GM21529 (cell line): ENCODE results near the gene TTC28.
"Not testable (repeated sequence)": the region's sequence is repeated elsewhere in the genome, so short reads cannot be mapped to it uniquely, and the experiment has no call there.

Source experiments
- ATAC-seq: cut with Tn5 transposase; IDR thresholded peaks from one replicate; pipeline ENCODE4 v1.9.1; 2021; ENCODE audit not compliant: unreplicated experiment

TTC28 gene

DNA sequence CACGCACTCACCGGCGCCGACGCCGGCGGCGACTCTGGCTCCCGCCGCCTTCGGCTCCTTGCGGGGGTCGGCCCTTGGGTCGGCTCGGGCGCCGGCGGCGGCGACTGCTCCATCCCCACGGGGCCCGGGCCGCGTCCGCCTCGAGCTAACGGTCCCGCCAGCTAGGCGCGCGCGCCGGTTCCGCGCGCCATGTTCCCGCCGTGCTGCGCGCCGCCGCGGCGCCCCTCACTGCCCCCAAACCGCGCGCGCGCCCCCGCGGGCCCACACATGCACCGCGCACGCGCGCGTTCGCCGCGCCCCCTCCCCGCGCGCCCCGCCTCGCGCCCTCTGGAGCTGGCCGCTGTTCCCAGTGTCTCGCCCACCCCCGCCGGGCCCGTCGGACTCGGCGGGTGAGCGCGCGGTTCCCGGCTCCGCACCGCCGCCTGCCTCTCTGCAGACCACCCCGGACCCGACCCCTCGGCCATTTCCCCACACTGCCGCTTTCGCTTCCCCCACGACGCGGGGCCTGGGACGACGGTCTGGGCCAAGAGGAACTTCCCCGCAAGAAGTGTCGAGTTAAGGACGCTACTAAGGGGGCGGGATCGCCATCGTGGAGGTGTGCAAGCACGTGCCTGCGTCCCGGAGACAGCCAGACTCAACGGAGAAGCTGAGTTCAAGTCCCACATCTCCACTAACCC, at the start of gene TTC28:
TSS of gene TTC28 (minus strand) at position 230 of the 677 bp plus-strand sequence. CDS start at position 113, 117 bp downstream.
- ATAC-seq, result not testable (repeated sequence)

DNA sequence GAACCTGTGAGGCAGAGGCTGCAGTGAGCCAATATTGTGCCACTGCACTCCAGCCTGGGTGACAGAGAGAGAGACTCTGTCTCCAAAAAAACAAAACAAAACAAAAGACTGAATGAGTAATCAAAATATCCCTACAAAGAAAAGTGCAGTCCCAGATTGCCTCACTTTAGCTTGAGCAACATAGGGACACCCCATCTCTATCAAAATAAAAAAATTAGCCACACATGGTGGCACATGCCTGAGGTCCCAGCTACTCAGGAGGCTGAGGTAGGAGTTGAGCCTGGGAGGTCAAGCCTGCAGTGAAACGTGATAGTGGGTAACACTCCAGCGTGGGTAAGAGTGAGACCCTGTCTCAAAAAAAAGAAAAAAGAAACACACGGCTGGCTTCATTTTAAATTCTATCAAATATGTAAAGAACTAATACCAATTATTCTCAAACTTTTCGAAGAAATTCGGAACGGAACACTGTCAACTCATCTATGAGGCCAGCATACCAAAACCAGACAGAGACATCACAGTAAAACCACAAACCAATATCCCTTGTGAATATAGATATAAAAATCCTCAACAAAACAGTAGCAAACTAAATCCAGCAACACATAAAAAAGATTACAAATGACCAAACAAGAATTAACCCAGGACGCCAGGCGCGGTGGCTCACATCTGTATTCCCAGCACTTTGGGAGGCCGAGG, 49.1 kb upstream of the TTC28 start:
- ATAC-seq, result no peak

DNA sequence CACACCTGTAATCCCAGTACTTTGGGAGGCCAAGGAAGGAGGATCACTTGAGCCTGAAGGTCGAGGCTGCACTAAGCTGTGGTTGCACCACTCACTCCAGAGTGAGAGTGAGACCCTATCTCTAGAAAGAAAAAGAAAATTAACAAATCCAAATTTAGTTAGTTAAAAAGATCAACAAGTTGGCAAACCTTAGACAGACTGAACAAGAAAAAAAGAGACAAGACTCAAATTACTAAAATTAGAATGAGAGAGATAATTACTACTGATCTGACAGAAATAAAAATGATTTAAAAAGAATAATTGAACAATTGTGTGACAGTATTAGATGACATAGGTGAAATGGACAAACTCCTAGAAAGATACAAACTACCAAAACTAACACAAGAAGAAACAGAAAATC, 48.4 kb upstream of the TTC28 start:
- no peak for ATAC-seq

DNA sequence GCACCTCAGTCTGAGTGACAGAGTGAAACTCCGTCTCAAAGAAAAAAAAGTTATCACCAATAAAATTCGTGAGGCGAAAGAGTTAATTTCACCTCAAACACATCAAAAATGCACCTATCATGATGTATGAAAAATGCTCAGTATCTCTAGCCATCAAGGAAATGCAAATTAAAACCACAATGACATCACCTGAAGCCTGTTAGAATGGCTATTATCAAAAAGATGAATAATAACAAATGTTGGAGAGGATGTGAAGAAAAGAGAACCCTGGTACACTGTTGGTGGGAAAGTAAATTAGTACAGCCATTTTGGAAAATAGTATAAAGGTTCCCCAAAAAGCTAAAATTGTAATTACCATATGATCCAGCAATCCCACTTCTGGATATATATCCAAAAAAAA, 38.4 kb upstream of the TTC28 start:
- ATAC-seq, result no peak

DNA sequence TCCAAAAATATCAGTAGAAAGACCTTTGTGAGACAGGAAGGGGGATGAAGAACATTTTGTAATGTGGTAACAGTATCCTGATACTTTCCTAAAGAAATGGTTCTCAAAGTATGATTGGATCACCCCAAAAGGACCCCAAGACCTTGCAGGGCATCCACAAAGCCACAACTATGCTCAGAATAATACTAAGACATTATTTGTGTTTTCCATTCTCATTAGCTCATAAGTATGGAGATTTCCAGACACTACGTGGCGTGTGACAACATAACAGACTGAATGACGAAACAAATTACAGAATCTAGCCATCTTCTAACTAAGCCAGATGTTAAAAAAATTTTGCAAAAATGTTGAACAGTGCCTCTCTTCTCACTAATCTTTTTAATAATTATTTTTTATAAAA, 37.0 kb upstream of the TTC28 start:
- ATAC-seq, result no peak

DNA sequence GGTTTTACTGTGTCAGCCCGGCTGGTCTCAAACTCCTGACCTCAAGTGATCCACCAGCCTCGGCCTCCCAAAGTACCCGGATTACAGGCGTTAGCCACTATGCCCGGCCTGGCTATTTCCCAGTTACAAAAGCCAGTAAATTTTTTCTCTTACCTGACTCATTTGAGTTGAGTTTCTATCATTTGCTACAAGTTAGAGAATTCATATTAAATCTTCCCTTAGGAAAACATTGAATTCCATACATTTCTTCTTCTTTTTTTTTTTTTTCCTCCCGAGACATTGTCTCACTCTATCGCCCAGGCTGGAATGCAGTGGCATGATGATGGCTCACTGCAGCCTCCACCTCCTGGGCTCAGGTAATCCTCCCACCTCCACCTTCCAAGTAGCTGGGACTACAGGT, 36.0 kb upstream of the TTC28 start:
- ATAC-seq, result no peak

DNA sequence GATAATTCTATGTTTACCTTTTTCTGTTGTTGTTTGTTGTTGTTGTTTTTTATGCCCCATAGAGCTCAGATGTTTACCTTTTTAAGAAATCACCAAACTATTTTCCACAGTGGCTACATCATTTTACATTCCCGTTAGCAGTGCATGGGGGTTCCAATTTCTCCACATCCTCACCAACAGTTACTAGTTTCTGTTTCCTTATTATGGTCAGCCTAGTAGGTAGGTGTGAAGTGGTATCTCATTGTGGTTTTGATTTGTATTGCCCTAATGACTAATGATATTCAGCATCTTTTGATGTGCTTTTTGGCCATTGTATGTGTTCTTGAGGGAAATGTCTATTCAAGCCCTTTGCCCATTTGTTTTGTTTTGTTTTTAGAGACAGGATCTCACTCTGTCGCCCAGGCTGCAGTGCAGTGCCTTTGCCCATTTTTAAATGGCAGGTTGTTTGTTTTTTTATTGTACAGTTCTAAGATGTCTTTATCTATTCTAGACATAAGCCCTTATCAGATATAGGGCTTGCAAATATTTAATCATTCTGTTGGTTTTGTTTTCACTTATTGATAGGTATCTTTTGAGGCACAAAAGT, 34.5 kb upstream of the TTC28 start:
- no peak for ATAC-seq

DNA sequence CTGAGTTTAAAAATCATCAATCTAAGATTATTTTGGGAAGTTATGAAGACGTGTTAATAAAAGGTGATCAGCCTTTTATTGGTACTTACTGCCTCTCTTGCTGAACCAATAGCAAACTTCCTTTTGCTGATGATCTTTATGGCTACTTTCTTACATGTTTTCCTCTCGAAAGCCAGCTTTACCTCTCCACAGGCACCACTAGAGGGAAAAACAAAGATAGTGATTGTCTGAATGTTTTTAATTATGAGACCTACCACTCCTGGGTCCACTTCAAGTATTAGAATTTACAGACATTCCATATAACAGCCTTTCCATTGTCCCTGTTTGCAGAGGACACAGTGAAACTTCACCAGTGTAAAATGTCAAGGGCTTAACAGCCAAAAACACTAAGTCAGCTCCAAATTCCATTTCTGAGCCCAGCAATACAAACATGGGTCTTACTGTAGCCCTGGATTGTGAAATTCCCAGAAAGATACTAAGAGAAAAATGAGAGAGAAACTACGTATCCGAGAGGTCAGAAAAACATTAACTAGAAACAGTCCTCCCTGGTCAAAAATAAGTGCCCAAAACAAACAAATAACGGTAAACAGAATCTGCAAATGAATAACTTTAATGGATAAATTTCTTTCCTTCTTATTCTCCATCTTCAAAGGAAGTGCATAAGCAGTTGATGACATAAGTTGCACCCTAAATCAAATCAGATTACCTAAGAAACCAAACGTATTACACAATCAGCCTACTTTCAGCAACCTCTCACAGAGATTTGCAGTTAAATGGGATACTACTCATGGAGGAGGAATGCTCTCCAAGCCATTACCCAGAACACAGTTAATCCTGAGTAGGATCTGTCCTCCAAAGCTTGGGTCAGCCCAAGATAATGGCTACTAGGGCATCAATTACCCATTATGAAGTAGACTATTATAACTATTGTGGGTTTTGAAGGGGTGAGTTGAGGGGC, 32.5 kb upstream of the TTC28 start:
- ATAC-seq, result no peak

DNA sequence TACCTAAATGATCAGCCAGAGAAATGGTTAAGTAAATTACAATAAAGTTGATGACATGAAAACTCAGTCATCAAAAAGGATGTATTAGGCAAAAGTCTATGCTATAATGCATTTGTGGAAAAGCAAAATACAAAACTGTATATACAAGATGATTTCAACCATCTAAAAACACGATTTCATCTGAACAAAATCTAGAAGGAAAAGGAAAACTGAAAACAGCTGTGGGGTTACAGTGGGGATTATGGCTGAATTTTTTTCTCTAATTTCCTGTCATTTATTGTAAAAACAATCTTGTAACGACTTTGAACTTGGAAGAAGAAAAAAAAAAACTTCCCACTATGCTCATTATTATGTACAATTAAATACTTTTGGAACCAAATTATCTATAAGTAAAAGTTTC, 31.7 kb upstream of the TTC28 start:
- no peak for ATAC-seq

DNA sequence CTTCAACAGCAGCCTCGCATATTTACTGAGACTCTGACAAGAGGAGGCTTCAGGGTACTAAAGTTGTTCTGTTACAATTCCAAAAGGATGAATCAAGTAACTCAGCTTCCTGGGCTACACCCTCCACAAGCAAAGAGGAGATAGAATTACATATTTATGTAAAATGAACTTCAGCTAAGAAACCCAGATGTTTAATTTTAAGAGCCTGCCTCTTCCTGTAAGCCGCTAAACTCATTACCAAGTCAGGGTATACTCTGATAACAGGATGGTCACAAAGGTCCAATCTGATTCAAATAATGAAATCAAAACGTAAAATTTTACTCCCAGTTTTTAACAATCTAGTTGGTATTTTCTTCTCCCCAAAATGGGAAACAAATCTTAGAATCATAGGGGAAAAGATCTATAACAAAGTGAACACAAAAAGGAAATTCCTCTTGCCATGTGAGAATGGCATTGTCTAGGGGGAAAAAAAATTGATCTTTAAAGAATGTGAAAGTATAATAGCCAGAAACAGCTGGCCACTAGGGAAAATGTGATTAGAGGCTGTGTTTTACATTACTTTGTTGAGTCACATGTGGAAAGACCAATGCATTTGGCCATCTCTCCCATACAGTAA, 31.0 kb upstream of the TTC28 start:
- ATAC-seq, result no peak

DNA sequence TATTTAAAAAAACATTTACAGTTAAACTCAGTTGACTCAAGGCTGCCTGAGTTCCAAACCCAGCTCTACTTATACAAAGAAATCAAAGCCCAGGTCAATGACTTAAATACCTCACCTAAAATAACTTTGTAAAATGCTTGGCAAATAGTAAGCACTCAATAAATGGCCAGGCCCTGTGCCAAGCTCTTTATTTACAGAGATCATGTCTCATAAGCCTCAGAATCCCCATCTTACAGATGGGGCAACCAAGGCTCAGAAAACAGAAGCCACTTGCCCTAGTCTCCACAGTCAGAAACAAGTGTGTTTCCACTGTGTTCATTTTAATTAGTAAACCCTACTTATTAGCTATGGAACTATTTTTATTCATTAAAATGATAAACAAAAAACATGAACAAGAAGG, 30.5 kb upstream of the TTC28 start:
- no peak for ATAC-seq

DNA sequence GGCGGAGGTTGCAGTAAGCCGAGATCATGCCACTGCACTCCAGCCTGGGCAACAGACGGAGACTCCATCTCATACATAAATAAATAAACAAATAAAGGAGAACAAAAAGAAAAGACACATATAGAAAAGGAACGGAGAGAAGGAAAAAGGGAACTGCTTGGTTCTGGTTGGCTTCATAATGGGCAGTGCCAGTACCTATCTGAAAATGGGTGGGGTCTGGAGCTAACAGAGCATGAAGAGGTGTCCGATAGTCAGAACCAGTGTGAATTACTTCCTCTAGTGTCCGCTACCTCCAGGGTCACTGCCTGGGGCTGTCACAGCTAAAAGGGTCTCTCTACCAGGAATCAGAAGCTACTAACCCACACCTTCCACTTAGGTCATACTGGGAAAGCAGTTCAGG, 27.2 kb upstream of the TTC28 start:
- no peak for ATAC-seq

DNA sequence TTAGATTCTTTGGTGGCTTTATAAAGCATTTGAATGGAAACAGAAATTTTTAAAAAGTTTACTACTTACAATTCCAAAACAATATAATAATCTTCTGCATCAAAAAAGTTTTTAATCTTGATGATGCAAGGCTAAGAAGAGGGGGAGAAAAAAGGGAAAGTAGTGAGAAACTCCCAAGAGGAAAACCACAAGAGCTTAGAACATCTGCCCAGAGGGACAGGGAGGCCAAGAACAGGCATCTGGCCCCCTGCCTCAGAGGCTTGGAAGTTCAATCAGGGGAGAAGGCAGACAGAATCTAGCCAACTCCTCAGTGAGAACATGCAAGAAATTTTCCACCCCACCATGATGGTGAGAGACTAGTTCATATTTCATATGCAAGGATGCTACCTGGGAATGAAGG, 23.8 kb upstream of the TTC28 start:
- no peak for ATAC-seq

DNA sequence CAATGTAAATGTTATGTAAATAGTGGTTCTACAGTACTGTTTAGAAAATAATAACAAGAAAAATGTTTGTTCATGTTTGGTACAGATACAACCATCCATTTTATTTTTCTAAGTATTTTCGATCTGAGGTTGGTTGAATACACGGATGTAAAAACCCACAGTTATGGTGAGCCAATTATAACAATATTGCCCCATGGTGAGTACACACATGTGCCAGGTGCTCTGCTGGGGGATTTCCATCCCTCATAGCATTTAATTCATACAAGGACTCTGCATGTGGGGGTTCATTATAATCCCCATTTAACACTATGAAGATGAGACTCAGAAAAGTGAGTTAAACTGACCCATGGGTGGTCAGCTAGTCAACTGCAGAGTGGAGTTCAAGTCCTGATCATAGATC, 23.3 kb upstream of the TTC28 start:
- ATAC-seq, result no peak

DNA sequence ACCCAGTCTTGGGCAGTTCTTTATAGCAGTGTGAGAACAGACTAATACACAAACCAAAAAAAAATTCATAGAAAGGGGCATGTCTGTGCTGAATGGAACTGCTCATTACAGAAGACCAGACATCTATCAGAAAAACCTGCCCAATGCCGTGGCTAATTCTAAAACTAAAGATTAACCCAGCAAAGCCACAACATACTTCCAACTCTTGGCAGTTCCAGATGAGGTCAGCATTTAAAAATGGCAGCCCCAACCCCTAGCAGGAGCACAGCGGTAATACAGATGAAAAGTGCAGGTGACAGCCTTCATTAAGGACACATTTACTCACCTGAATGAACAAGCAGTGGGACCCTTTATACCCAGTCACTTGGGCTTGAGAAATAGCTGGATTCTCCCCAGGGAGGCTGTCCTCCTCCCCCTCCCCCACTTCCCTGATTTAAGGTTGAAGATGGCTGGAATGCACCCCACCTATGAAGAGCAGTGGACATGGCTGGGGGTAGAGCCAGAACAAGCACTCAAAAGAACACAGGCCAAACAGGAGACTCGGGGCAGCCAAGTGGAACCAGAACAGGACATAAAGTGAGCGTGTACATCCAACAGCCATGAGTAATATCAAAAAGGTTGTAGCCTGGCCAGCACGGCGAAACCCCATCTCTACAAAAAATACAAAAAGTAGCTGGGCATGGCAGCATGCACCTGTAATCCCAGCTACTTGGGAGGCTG, 13.6 kb upstream of the TTC28 start:
- ATAC-seq, result not testable (repeated sequence)

DNA sequence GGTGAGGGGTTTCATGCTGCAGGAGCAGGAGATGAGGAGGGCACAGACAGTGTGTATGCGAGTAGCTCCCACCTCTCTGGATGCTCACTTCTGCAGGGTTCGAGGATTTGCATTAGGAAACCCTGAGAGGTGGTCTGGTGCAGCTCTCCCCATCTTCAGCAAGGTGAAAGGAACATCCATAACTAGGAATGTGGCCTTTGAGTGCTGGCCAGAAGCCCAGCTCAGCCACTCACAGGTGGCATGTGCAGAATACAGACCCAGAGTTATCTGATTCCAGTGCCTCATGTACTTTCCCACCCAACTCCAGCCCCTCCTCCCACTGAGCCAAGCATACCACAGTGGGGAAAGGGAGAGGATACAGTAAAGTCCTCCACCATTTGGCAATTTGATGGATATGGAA, 10.2 kb upstream of the TTC28 start:
- not testable (repeated sequence) for ATAC-seq

DNA sequence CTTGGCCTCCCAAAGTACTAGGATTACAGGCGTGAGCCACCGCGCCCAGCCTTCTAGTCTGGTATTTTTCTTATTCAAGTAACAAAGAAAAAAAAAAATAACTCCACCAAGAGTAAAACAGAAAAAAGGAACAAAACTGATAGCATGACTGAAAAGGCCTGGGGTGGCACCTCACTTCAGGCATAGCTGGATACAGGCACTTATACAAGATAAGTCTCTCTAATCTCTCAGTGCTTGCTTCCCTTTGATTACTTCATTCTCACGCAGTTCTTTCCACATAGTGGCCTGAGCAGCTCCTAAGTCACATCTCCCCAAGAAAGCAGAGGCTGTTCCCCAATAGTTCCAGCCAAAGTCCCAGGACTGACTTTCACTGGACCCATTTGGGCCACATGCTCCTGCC, 3.3 kb upstream of the TTC28 start:
- not testable (repeated sequence) for ATAC-seq

DNA sequence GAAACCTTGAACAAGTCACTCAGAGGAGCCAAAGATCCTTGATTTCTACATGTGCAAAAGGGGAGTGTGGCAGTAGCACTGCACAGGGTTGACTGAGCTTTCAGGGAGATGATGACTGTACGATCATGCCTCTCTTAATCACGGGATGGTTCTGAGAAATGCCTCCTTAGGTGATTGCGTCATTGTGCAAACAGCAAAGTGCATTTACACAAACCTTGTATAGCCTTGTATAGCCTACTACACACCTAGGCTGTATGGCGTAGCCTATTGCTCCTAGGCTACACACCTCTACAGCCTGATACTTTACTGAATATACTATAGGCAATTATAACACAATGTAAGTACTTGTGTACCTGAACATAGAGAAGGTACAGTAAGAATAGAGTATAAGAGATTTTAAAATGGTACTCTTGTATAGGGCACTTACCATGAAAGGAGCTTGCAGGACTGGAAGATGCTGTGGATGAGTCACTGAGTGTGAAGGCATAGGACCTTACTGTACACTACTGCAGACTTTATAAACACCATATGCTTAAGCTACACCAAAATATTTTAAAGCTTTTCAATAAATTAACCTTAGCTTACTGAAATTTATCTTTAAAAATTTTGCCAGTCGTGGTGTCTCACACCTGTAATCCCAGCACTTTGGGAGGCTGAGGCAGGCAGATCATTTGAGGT, 1.3 kb upstream of the TTC28 start:
- ATAC-seq, result not testable (repeated sequence)

DNA sequence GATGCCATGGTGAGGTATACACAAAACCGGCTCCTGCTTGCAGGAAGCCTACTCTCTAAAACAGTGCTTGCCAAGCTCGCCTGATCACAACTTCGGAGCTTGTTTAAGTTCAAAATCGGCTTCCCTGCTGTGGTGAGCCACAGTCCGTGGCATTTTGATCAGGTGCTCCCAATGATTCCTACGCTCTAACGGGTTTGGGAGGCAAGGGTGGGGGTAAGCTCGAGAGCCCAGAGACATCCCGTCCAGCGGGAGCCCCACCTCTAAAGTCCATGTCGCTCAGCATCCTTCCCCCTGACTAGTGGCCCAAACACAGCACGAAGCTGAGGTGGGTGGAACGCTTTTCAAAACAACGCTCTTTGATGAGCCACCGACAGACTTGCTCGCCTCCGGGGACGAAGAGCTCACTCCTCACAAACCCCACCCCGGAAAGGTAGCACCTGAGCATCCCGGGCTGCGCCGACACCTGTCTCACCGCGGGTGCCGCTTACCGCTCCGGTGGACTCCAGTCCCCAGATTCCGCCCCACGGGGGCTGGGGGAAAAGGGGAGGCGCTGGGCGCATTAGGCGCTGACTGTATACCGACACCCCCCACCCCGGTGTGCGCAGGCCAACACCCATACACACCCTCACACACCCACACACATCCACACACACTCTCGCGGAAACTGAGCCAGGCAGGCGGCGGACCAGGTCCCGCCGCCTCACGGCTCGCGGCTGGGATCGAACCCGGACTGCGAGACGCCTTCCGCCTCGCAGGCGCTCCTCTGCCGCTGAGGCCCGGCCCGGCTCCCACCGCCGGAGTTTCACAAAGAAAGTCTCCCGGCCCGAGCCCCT, 646 bp downstream of the TTC28 start:
- not testable (repeated sequence) for ATAC-seq
